Right lobe of liver (tissue), 6 donors: Measurements from ENCODE around the gene C1orf115. TPM values are rescaled to one million over a fixed set of nuclear protein-coding genes. Genes with fewer than 3 reads are reported as not detected.
A peak's percentile ranks its signal among the peaks of the same experiment; 100 is the strongest.

Experiments used
- ATAC-seq, 4 donors: fragments of 200-7000 bp; cut with Tn5 transposase; one replicate each; pipeline ENCODE4 v1.9.1; 2020; ENCODE audit warnings: mild to moderate bottlenecking in 4 of 4, moderate library complexity in 4 of 4
- DNase-seq, 3 donors: peaks; one replicate each; pipeline ENCODE4 v3.0.0-alpha.2; 2020
- H3K27ac ChIP-seq, 3 donors: fragments of 200-600 bp; one replicate each; pipeline ENCODE4 v1.8.0; 2022
- H3K27me3 ChIP-seq, 2 donors: fragments of 200-600 bp; one replicate each; pipeline ENCODE4 v1.8.0; 2022
- H3K36me3 ChIP-seq, 4 donors: fragments of 200-600 bp; sonication (generic) in 1 of 4; one replicate each; pipeline versions ENCODE4 v1.5.1 to v1.8.0; 2017 to 2022; ENCODE audit warnings: control low read depth in 1 of 4
- H3K4me1 ChIP-seq, 4 donors: fragments of 200-600 bp; sonication (generic) in 1 of 4; one replicate each; pipeline versions ENCODE4 v1.5.1 to v1.8.0; 2017 to 2022; ENCODE audit warnings: control low read depth in 1 of 4
- H3K4me3 ChIP-seq, 3 donors: fragments of 200-600 bp; one replicate each; pipeline ENCODE4 v1.8.0; 2022
- H3K9me3 ChIP-seq, 4 donors: fragments of 200-600 bp; sonication (generic) in 1 of 4; one replicate each; pipeline versions ENCODE4 v1.5.1 to v1.8.0; 2017 to 2022; ENCODE audit warnings: control low read depth in 1 of 4
- POLR2A ChIP-seq: fragments of 450-650 bp; IDR thresholded peaks from one replicate; pipeline ENCODE4 v1.6.1; 2017; ENCODE audit warnings: antibody characterized with exemption, mild to moderate bottlenecking
- WGBS: methylation state at CpG from one replicate; pipeline ENCODE4 v1.1.6; 2018; ENCODE audit warnings: low coverage, low lambda C conversion rate; ENCODE audit not compliant: insufficient coverage; ENCODE audit errors: missing lambda C conversion rate; 5-methylcytosine and 5-hydroxymethylcytosine counted together
- intact Hi-C, 2 donors: fragments of 100-400 bp; cut with DNase I; formaldehyde crosslinking; loops; one replicate each; pipeline versions ENCODE4 v1.11.2 to v1.14.1; 2022
- total RNA-seq, 6 experiments: library from RNA; depleted of rRNA in 2 of 6; stranded (reverse); fragments of >200 nt in 2 of 6; fragmentation: NEBNext Ultra II Directional in 3 of 6; extraction: Animal tissue kit (Norgen Biotek cat#: 25700) in 3 of 6; gene quantifications; one replicate each; pipeline versions ENCODE4 v1.1.0 to v1.2.4, GENCODE V29; 2016 to 2023
- TF ChIP-seq, protein P1 (sequence below), 4 donors: fragments of 200-600 bp in 3 of 4; fragments of 450-650 bp in 1 of 4; IDR thresholded peaks; one replicate each; pipeline versions ENCODE4 v1.5.1 to v1.8.0; 2016 to 2022; ENCODE audit warnings: antibody characterized with exemption in 4 of 4, mild to moderate bottlenecking in 2 of 4
- donor health status: DM: no; HTN: yes; CAD: no.
- donor health status: DM: no; HTN: no; CAD: no.
- donor health status: DM: no; HTN: no; CAD: no.
- donor health status: DM: no; HTN: yes; CAD: no.
- donor health status: DM: no; HTN: yes; CAD: no.

Gene C1orf115
- total RNA-seq, 6 experiments from 2014 or later: 45.2 to 65.9 (median 50.8) TPM

GRCh38 chr1:220699044-220699443, 8.9 kb downstream of the C1orf115 start:
- peak overlapping the region in 2 of 3 donors; percentile 16 to 69 for H3K27ac ChIP-seq
- intact Hi-C loops: no loop called here
- H3K4me1 ChIP-seq: peaks cover 0 to 27% (median 8%) of the 10 kb centered on the region in 4 donors
- H3K36me3 ChIP-seq: peaks cover 0 to 16% (median 4%) of the 10 kb centered on the region in 4 donors
- TF ChIP-seq POLR2A: no peak
- DNase-seq: no peak
- no peaks in the 10 kb centered on the region for H3K9me3 ChIP-seq
- ATAC-seq: peak in 2 of 4 donors; percentile 5 to 53
- no peak overlapping the region for H3K4me3 ChIP-seq
- whole genome bisulfite sequencing: 20% methylated on average over 2 of the region's 3 CpGs
- no peaks in the 10 kb centered on the region for H3K27me3 ChIP-seq

DNA sequence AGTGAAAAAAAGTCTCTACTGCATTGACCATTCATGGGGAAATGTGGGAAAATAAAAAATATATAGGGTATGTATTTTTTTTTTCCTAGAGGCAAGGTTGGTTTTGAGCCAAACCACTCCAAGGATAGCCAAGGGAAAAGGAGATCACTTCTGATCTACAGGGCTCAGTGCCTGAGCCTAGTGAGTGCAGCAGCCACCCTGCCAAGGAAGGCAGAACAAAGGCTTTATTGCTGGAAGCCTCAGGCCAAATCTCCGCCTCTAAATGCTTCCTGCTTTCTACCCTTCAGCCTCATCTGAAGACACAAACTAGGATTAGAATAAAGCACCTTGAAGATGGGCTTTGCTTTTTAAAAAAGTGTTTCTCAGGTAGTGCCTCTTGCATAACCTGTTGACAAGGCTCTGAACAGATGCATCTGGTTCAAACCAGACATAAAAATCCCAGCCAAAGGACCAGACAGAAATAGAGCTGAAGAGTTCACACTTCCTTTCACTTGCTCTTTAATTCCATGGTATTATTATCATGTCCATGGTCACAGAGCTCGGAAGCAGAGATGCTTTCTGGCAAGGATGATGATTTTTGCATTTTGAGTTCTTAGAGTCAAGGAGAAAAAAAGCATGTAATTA, 10.5 kb downstream of the C1orf115 start:
- DNase-seq (no peak), ATAC-seq (no peak)
- Histone ChIP-seq H3K4me3 (no peak overlapping the region), H3K27ac (no peak overlapping the region), H3K4me1 (peaks cover 0 to 27% (median 8%) of the 10 kb centered on the region in 4 donors), H3K9me3 (no peaks in the 10 kb centered on the region), H3K27me3 (no peaks in the 10 kb centered on the region), H3K36me3 (peaks cover 0 to 16% (median 4%) of the 10 kb centered on the region in 4 donors)
- TF ChIP-seq, protein P1, sequence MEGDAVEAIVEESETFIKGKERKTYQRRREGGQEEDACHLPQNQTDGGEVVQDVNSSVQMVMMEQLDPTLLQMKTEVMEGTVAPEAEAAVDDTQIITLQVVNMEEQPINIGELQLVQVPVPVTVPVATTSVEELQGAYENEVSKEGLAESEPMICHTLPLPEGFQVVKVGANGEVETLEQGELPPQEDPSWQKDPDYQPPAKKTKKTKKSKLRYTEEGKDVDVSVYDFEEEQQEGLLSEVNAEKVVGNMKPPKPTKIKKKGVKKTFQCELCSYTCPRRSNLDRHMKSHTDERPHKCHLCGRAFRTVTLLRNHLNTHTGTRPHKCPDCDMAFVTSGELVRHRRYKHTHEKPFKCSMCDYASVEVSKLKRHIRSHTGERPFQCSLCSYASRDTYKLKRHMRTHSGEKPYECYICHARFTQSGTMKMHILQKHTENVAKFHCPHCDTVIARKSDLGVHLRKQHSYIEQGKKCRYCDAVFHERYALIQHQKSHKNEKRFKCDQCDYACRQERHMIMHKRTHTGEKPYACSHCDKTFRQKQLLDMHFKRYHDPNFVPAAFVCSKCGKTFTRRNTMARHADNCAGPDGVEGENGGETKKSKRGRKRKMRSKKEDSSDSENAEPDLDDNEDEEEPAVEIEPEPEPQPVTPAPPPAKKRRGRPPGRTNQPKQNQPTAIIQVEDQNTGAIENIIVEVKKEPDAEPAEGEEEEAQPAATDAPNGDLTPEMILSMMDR (IDR thresholded peaks at IDR 0.05): no peak
- no peak for TF ChIP-seq POLR2A
- WGBS: 58% methylated on average over 2 of the region's 2 CpGs
- intact Hi-C loops: no loop called here

GRCh38 chr1:220701974-220702373, 11.8 kb downstream of the C1orf115 start:
- Histone ChIP-seq H3K4me1 (peaks cover 0 to 27% (median 8%) of the 10 kb centered on the region in 4 donors), H3K27ac (no peak overlapping the region), H3K9me3 (no peaks in the 10 kb centered on the region), H3K4me3 (no peak overlapping the region), H3K36me3 (peaks cover 0 to 10% (median 4%) of the 10 kb centered on the region in 4 donors), H3K27me3 (no peaks in the 10 kb centered on the region)
- TF ChIP-seq, protein P1 (IDR thresholded peaks at IDR 0.05): no peak
- TF ChIP-seq POLR2A: no peak
- ATAC-seq (no peak), DNase-seq (no peak)
- WGBS: 50% methylated on average over 5 of the region's 6 CpGs
- intact Hi-C loops: no loop called here

DNA sequence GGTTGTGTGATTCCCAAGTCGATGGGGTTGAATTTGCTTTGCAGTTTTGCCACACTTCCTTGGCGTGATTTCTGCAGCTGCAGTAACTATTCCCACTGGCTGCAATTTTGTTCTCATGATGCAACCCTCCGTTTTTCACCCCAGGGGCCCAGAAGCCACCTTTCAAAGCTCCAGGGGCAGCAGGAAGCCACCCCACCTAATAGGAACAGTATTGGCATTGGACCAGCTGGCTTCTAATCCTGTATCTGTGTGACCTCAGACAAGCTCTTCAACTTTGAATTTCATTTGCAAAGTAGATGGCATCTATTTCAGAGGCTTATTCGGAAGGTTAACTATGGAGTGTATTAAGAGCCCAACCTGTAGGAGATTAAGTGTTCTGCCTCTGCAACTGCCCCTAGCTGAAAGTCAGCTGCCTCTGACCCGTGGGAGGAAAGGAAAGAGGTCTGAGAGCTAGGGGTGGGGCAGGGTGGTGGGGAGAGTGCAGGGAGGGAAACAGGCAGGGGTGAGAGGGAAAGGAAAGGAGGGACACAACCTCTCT, 12.6 kb downstream of the C1orf115 start:
- DNase-seq: no peak
- no peaks in the 10 kb centered on the region for H3K27me3 ChIP-seq
- TF ChIP-seq, protein P1 (IDR thresholded peaks at IDR 0.05): no peak
- TF ChIP-seq POLR2A: no peak
- peak in 3 of 4 donors; percentile 32 to 46 (median 39) for ATAC-seq
- peaks cover 0 to 26% (median 6%) of the 10 kb centered on the region in 4 donors for H3K4me1 ChIP-seq
- 34% methylated on average over 3 of the region's 5 CpGs for WGBS
- H3K9me3 ChIP-seq: no peaks in the 10 kb centered on the region
- intact Hi-C loops: no loop called here
- H3K27ac ChIP-seq: no peak overlapping the region
- peaks cover 0 to 7% (median 2%) of the 10 kb centered on the region in 4 donors for H3K36me3 ChIP-seq
- H3K4me3 ChIP-seq: no peak overlapping the region

DNA sequence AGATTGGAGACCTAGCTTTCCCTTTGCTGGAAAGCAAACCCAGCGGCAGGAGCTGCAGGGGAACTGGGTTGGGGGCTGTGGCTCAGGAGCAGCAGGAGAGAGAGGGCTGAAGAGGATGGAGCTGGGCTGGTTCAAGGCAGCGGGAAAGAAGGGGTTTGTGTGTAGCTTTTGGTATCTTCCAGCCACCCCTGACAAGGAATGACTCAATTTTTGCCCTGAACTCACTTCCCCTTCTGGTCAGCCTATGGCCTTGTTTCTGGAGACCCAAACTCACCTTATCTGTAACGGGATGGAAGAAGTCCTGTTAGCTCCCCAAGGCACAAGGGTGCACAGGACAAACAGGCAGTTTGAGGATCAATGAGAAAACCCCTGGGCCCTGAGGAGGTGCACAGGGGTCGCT, 13.1 kb downstream of the C1orf115 start:
- no peak overlapping the region for H3K4me3 ChIP-seq
- DNase-seq (no peak), ATAC-seq (no peak)
- intact Hi-C loops: no loop called here
- 67% methylated on average over 4 of the region's 4 CpGs for WGBS
- peaks cover 0 to 2% (median 0%) of the 10 kb centered on the region in 4 donors for H3K36me3 ChIP-seq
- H3K4me1 ChIP-seq: peaks cover 0 to 21% (median 5%) of the 10 kb centered on the region in 4 donors
- H3K27ac ChIP-seq: no peak overlapping the region
- H3K9me3 ChIP-seq: no peaks in the 10 kb centered on the region
- no peak for TF ChIP-seq POLR2A
- TF ChIP-seq, protein P1 (IDR thresholded peaks at IDR 0.05): no peak
- no peaks in the 10 kb centered on the region for H3K27me3 ChIP-seq
